H9 (cell line): ENCODE results near the gene SLC22A31. TPM values are rescaled to one million over a fixed set of nuclear protein-coding genes. Genes with fewer than 3 reads are reported as not detected.

Source experiments
- DNase-seq: peaks from one replicate; pipeline ENCODE4 v3.0.0-alpha.2; 2017
- H2AFZ ChIP-seq: one replicate; pipeline ENCODE4 v1.6.1; 2013; ENCODE audit warnings: mild to moderate bottlenecking, low read length, control low read depth, moderate library complexity
- H2AK5ac ChIP-seq: 2 replicates; pipeline ENCODE4 v1.6.1; 2013; ENCODE audit warnings: low read length, control low read depth, mixed read lengths; ENCODE audit not compliant: insufficient read length
- H2BK120ac ChIP-seq: one replicate; pipeline ENCODE4 v1.6.1; 2013; ENCODE audit warnings: low read depth, mild to moderate bottlenecking, low read length, control low read depth, inconsistent platforms; ENCODE audit not compliant: poor library complexity, severe bottlenecking
- H2BK12ac ChIP-seq: 2 replicates; pipeline ENCODE4 v1.6.1; 2013; ENCODE audit warnings: low read length, control low read depth, mixed read lengths, low read depth; ENCODE audit not compliant: insufficient read length
- H2BK15ac ChIP-seq: 2 replicates; pipeline ENCODE4 v1.6.1; 2013; ENCODE audit warnings: low read depth, low read length, control low read depth
- H2BK20ac ChIP-seq: one replicate; pipeline ENCODE4 v1.6.1; 2013; ENCODE audit warnings: low read depth, mild to moderate bottlenecking, low read length, control low read depth, inconsistent platforms; ENCODE audit not compliant: poor library complexity, severe bottlenecking
- H2BK5ac ChIP-seq: 2 replicates; pipeline ENCODE4 v1.6.1; 2013; ENCODE audit warnings: low read length, control low read depth, mixed read lengths; ENCODE audit not compliant: insufficient read length
- H3K14ac ChIP-seq: 2 replicates; pipeline ENCODE4 v1.6.1; 2013; ENCODE audit warnings: low read length, control low read depth; ENCODE audit not compliant: insufficient read depth
- H3K18ac ChIP-seq: 2 replicates; pipeline ENCODE4 v1.6.1; 2013; ENCODE audit warnings: low read depth, mild to moderate bottlenecking, mixed read lengths, low read length, control low read depth; ENCODE audit not compliant: insufficient read length
- H3K23ac ChIP-seq: 2 replicates; pipeline ENCODE4 v1.6.1; 2013; ENCODE audit warnings: low read length, control low read depth, mixed read lengths, low read depth; ENCODE audit not compliant: insufficient read length
- H3K23me2 ChIP-seq: 2 replicates; pipeline ENCODE4 v1.6.1; 2013; ENCODE audit warnings: low read depth, mild to moderate bottlenecking, mixed read lengths, low read length, control low read depth; ENCODE audit not compliant: insufficient read length, poor library complexity, severe bottlenecking
- H3K27ac ChIP-seq: 2 replicates; pipeline ENCODE4 v1.5.1; 2013; ENCODE audit warnings: low read length, control low read depth, mixed read lengths, low read depth; ENCODE audit not compliant: insufficient read length
- H3K27me3 ChIP-seq: 2 replicates; pipeline ENCODE4 v1.6.1; 2013; ENCODE audit warnings: low read length, control low read depth, inconsistent platforms; ENCODE audit not compliant: insufficient read depth
- H3K4ac ChIP-seq: 2 replicates; pipeline ENCODE4 v1.6.1; 2013; ENCODE audit warnings: low read depth, mild to moderate bottlenecking, control low read depth, inconsistent platforms, low read length, moderate library complexity
- H3K4me1 ChIP-seq: 2 replicates; pipeline ENCODE4 v1.6.1; 2013; ENCODE audit warnings: low read length, control low read depth, inconsistent platforms; ENCODE audit not compliant: insufficient read depth
- H3K4me2 ChIP-seq: 2 replicates; pipeline ENCODE4 v1.6.1; 2013; ENCODE audit warnings: low read length, control low read depth, mixed read lengths; ENCODE audit not compliant: insufficient read length, insufficient read depth
- H3K56ac ChIP-seq: 2 replicates; pipeline ENCODE4 v1.6.1; 2013; ENCODE audit warnings: low read depth, mild to moderate bottlenecking, mixed read lengths, low read length, control low read depth; ENCODE audit not compliant: insufficient read length
- H3K79me1 ChIP-seq: 2 replicates; pipeline ENCODE4 v1.6.1; 2013; ENCODE audit warnings: low read depth, mild to moderate bottlenecking, moderate library complexity, low read length, control low read depth, inconsistent platforms; ENCODE audit not compliant: insufficient read depth, poor library complexity, severe bottlenecking
- H3K79me2 ChIP-seq: 2 replicates; pipeline ENCODE4 v1.6.1; 2013; ENCODE audit warnings: low read length, control low read depth, inconsistent platforms; ENCODE audit not compliant: insufficient read depth
- H3K9ac ChIP-seq: 2 replicates; pipeline ENCODE4 v1.6.1; 2013; ENCODE audit warnings: low read length, control low read depth, mixed read lengths; ENCODE audit not compliant: insufficient read length; ENCODE audit errors: extremely low read depth
- H3K9me3 ChIP-seq: one replicate; pipeline ENCODE4 v1.6.1; 2013; ENCODE audit warnings: low read depth, low read length, inconsistent platforms; ENCODE audit not compliant: control insufficient read depth
- H3T11ph ChIP-seq: one replicate; pipeline ENCODE4 v1.6.1; 2013; ENCODE audit warnings: mild to moderate bottlenecking, low read length, control low read depth, inconsistent platforms
- H4K20me1 ChIP-seq: one replicate; pipeline ENCODE4 v1.6.1; 2013; ENCODE audit not compliant: control insufficient read depth, insufficient read length, insufficient read depth
- H4K5ac ChIP-seq: 2 replicates; pipeline ENCODE4 v1.6.1; 2013; ENCODE audit warnings: low read depth, mild to moderate bottlenecking, mixed read lengths, low read length, control low read depth; ENCODE audit not compliant: insufficient read length
- H4K8ac ChIP-seq: replicated peaks from 2 replicates; pipeline ENCODE4 v1.6.1; 2013; ENCODE audit warnings: low read length, control low read depth, mixed read lengths, low read depth; ENCODE audit not compliant: insufficient read length
- H4K91ac ChIP-seq: 2 replicates; pipeline ENCODE4 v1.6.1; 2013; ENCODE audit warnings: low read depth, mild to moderate bottlenecking, moderate library complexity, mixed read lengths, low read length, control low read depth; ENCODE audit not compliant: insufficient read length
- H3K27ac Mint-ChIP-seq, 3 experiments: 2 replicates in 2 of 3; 3 replicates in 1 of 3; pipeline ENCODE4 v1.8.0; 2020 to 2021; ENCODE audit warnings: mixed read lengths in 3 of 3, mild to moderate bottlenecking in 1 of 3, moderate library complexity in 1 of 3
- H3K27me3 Mint-ChIP-seq: 2 replicates; pipeline ENCODE4 v1.8.0; 2021; ENCODE audit warnings: low read depth, mild to moderate bottlenecking, moderate library complexity, mixed read lengths
- H3K36me3 Mint-ChIP-seq, 3 experiments: 2 replicates in 2 of 3; 3 replicates in 1 of 3; pipeline ENCODE4 v1.8.0; 2020 to 2021; ENCODE audit warnings: low read depth in 3 of 3, mixed read lengths in 3 of 3; ENCODE audit not compliant: insufficient read depth in 1 of 3
- H3K4me1 Mint-ChIP-seq, 2 experiments: 2 replicates each; pipeline ENCODE4 v1.8.0; 2020; ENCODE audit warnings: mixed read lengths in 2 of 2
- H3K4me3 Mint-ChIP-seq, 2 experiments: 2 replicates in 1 of 2; 3 replicates in 1 of 2; pipeline ENCODE4 v1.8.0; 2020 to 2021; ENCODE audit warnings: mild to moderate bottlenecking in 2 of 2, mixed read lengths in 2 of 2, moderate library complexity in 1 of 2
- H3K9me3 Mint-ChIP-seq, 2 experiments: 2 replicates in 1 of 2; 3 replicates in 1 of 2; pipeline ENCODE4 v1.8.0; 2020; ENCODE audit warnings: mild to moderate bottlenecking in 2 of 2, mixed read lengths in 2 of 2, moderate library complexity in 1 of 2
- WGBS: extraction: QIAGEN DNeasy Blood & Tissue Kit; methylation state at CpG from one replicate; pipeline ENCODE4 v1.1.7; 2013; ENCODE audit warnings: missing lambda C conversion rate, low lambda C conversion rate, mixed read lengths; ENCODE audit not compliant: insufficient read length; ENCODE audit errors: extremely low coverage; 5-methylcytosine and 5-hydroxymethylcytosine counted together
- total RNA-seq: library from RNA; stranded (reverse); gene quantifications from 2 replicates; pipeline ENCODE4 v1.2.1, GENCODE V29; 2021
- TF ChIP-seq, protein P1 (sequence below): fragments of 200-600 bp; sonication (generic); conservative IDR thresholded peaks from 3 replicates; pipeline ENCODE4 v1.8.0; 2021; ENCODE audit warnings: antibody characterized with exemption, mild to moderate bottlenecking

Gene SLC22A31
- total RNA-seq, 1 experiment from 2014 or later, result 7.7 TPM

DNA sequence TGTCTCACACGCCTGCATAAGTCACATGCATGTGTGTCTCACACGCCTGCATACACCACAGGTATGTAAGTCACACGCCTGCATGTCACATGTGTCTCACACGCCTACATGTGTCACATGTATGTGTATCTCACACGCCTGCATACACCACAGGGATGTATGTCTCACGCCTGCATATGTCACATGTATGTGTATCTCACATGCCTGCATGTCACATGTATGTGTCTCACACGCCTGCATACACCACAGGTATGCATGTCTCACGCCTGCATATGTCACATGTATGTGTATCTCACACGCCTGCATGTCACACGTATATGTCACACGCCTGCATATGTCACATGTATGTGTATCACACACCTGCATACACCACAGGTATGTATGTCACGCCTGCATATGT, 42.6 kb downstream of the SLC22A31 start:
- Histone ChIP-seq H3T11ph (no peak overlapping the region), H4K8ac (no peak overlapping the region), H3K4me1 (no peaks in the 10 kb centered on the region), H3K18ac (no peak overlapping the region), H3K9me3 (no peaks in the 10 kb centered on the region), H3K27me3 (no peaks in the 10 kb centered on the region), H2BK20ac (no peak overlapping the region), H3K23ac (no peak overlapping the region), H3K14ac (no peak overlapping the region), H3K23me2 (no peaks in the 10 kb centered on the region), H4K20me1 (no peaks in the 10 kb centered on the region), H3K56ac (no peak overlapping the region), H3K79me2 (no peaks in the 10 kb centered on the region), H3K27ac (no peak overlapping the region), H3K4ac (no peak overlapping the region), H2BK5ac (no peak overlapping the region), H3K79me1 (no peaks in the 10 kb centered on the region), H3K4me2 (no peak overlapping the region), H2BK12ac (no peak overlapping the region), H3K9ac (no peak overlapping the region), H4K5ac (no peak overlapping the region), H2BK15ac (no peak overlapping the region), H4K91ac (no peak overlapping the region), H2AFZ (no peak overlapping the region), H2BK120ac (no peak overlapping the region), H2AK5ac (no peak overlapping the region)
- no peak for DNase-seq
- H3K36me3 Mint-ChIP-seq, result no peaks in the 10 kb centered on the region; a peak in 1 of 7 replicates
- no peaks in the 10 kb centered on the region for H3K4me1 Mint-ChIP-seq
- no CpG with 5 or more reads among the region's 12 CpGs for WGBS
- no peak overlapping the region for H3K4me3 Mint-ChIP-seq
- H3K27me3 Mint-ChIP-seq, result peaks cover 25% of the 10 kb centered on the region
- TF ChIP-seq, protein P1, sequence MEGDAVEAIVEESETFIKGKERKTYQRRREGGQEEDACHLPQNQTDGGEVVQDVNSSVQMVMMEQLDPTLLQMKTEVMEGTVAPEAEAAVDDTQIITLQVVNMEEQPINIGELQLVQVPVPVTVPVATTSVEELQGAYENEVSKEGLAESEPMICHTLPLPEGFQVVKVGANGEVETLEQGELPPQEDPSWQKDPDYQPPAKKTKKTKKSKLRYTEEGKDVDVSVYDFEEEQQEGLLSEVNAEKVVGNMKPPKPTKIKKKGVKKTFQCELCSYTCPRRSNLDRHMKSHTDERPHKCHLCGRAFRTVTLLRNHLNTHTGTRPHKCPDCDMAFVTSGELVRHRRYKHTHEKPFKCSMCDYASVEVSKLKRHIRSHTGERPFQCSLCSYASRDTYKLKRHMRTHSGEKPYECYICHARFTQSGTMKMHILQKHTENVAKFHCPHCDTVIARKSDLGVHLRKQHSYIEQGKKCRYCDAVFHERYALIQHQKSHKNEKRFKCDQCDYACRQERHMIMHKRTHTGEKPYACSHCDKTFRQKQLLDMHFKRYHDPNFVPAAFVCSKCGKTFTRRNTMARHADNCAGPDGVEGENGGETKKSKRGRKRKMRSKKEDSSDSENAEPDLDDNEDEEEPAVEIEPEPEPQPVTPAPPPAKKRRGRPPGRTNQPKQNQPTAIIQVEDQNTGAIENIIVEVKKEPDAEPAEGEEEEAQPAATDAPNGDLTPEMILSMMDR, result no peak
- no peak overlapping the region; a peak in 1 of 7 replicates for H3K27ac Mint-ChIP-seq
- peaks cover 11 to 16% of the 10 kb centered on the region in 2 experiments for H3K9me3 Mint-ChIP-seq
